K562 (cell line): ENCODE results near the gene LEO1. TPM values are rescaled to one million over a fixed set of nuclear protein-coding genes. Genes with fewer than 3 reads are reported as not detected.

ENCODE experiments used
- ETV6 ChIP-seq, 3 experiments: fragments of 150-350 bp in 1 of 3; sonication (generic) in 1 of 3; formaldehyde crosslinking in 1 of 3; IDR thresholded peaks; 2 replicates each; pipeline versions ENCODE4 v1.6.1 to v1.8.0; 2014 to 2022; ENCODE audit warnings: borderline replicate concordance in 2 of 3, low read depth in 2 of 3, antibody characterized with exemption in 1 of 3, low read length in 1 of 3, mild to moderate bottlenecking in 1 of 3, missing genetic modification reagents in 1 of 3
- ILF3 ChIP-seq: fragments of 450-650 bp; IDR thresholded peaks from 2 replicates; pipeline ENCODE4 v1.6.1; 2018; ENCODE audit warnings: antibody characterized with exemption, mild to moderate bottlenecking, moderate library complexity, borderline replicate concordance
- OTX1 ChIP-seq: fragments of 450-650 bp; formaldehyde crosslinking; IDR thresholded peaks from 2 replicates; pipeline ENCODE4 v1.4.0; 2022; ENCODE audit warnings: mild to moderate bottlenecking
- polyA plus RNA-seq, 8 experiments: library from polyadenylated mRNA; depleted of rRNA in 4 of 8; stranded (reverse) in 5 of 8; unstranded in 3 of 8; fragments of >200 nt; fragmentation: Nextera tagmentation in 2 of 8; fragmentation: Illumina TruSeq in 1 of 8; extraction: Ambion mirVana in 2 of 8; extraction: Trizol in 1 of 8; gene quantifications; 2 replicates each; pipeline versions ENCODE4 v1.2.1 to v1.2.3, GENCODE V29; 2011 to 2014; ENCODE audit warnings: inconsistent platforms in 1 of 8, missing spikeins in 1 of 8
- total RNA-seq, 7 experiments: library from RNA; depleted of rRNA in 6 of 7; stranded (reverse); fragments of >200 nt in 6 of 7; fragmentation: Illumina TruSeq in 2 of 7; extraction: Trizol in 2 of 7; gene quantifications; 2 replicates each; pipeline versions ENCODE4 v1.2.1 to v1.2.3, GENCODE V29; 2011 to 2021; ENCODE audit warnings: low replicate concordance in 1 of 7
- TF ChIP-seq, protein P1 (sequence below): sonication (generic); formaldehyde crosslinking; IDR thresholded peaks from 2 replicates; pipeline ENCODE4 v1.8.1; 2023; ENCODE audit warnings: missing genetic modification reagents, mild to moderate bottlenecking, borderline replicate concordance
- TF ChIP-seq, protein P2 (sequence below): IDR thresholded peaks from 2 replicates; pipeline ENCODE4 v1.6.1; 2011; ENCODE audit not compliant: insufficient read length; ENCODE audit errors: extremely low read depth
- TF ChIP-seq, protein P3 (sequence below): sonication (generic); formaldehyde crosslinking; IDR thresholded peaks from 2 replicates; pipeline ENCODE4 v1.8.0; 2022; ENCODE audit warnings: missing genetic modification reagents, mild to moderate bottlenecking, borderline replicate concordance

Gene LEO1
- total and polyA plus RNA-seq, 9 of the 15 experiments (the other 6 are each of a cell fraction or from before 2014, with no cell fraction given), result 8.4 to 48.3 (median 37.9) TPM

DNA sequence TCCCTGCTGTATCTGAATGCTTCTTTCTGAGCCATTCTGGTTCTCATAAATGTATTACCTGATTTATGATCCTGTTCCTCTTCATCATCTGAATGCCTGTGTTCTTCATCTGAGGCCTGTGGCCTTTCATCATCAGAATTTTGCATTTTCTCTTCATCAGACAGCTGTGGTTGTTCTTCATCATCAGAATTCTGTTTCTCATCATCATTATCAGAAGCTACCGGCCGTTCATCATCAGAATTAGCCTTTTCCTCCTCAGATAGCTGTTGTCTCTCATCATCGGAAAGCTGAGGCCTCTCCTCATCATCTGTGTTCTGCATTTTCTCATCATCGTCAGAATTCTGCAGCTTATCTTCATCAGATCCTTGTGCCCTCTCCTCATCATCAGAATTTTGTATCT lies 5.9 kb downstream of the LEO1 start (continued):
- TF ChIP-seq, protein P1, sequence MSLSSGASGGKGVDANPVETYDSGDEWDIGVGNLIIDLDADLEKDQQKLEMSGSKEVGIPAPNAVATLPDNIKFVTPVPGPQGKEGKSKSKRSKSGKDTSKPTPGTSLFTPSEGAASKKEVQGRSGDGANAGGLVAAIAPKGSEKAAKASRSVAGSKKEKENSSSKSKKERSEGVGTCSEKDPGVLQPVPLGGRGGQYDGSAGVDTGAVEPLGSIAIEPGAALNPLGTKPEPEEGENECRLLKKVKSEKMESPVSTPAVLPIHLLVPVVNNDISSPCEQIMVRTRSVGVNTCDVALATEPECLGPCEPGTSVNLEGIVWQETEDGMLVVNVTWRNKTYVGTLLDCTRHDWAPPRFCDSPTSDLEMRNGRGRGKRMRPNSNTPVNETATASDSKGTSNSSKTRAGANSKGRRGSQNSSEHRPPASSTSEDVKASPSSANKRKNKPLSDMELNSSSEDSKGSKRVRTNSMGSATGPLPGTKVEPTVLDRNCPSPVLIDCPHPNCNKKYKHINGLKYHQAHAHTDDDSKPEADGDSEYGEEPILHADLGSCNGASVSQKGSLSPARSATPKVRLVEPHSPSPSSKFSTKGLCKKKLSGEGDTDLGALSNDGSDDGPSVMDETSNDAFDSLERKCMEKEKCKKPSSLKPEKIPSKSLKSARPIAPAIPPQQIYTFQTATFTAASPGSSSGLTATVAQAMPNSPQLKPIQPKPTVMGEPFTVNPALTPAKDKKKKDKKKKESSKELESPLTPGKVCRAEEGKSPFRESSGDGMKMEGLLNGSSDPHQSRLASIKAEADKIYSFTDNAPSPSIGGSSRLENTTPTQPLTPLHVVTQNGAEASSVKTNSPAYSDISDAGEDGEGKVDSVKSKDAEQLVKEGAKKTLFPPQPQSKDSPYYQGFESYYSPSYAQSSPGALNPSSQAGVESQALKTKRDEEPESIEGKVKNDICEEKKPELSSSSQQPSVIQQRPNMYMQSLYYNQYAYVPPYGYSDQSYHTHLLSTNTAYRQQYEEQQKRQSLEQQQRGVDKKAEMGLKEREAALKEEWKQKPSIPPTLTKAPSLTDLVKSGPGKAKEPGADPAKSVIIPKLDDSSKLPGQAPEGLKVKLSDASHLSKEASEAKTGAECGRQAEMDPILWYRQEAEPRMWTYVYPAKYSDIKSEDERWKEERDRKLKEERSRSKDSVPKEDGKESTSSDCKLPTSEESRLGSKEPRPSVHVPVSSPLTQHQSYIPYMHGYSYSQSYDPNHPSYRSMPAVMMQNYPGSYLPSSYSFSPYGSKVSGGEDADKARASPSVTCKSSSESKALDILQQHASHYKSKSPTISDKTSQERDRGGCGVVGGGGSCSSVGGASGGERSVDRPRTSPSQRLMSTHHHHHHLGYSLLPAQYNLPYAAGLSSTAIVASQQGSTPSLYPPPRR (CRISPR knock-in tag), result no peak
- TF ChIP-seq, protein P2, sequence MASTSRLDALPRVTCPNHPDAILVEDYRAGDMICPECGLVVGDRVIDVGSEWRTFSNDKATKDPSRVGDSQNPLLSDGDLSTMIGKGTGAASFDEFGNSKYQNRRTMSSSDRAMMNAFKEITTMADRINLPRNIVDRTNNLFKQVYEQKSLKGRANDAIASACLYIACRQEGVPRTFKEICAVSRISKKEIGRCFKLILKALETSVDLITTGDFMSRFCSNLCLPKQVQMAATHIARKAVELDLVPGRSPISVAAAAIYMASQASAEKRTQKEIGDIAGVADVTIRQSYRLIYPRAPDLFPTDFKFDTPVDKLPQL, result no peak
- TF ChIP-seq OTX1, result no peak
- TF ChIP-seq, protein P3, sequence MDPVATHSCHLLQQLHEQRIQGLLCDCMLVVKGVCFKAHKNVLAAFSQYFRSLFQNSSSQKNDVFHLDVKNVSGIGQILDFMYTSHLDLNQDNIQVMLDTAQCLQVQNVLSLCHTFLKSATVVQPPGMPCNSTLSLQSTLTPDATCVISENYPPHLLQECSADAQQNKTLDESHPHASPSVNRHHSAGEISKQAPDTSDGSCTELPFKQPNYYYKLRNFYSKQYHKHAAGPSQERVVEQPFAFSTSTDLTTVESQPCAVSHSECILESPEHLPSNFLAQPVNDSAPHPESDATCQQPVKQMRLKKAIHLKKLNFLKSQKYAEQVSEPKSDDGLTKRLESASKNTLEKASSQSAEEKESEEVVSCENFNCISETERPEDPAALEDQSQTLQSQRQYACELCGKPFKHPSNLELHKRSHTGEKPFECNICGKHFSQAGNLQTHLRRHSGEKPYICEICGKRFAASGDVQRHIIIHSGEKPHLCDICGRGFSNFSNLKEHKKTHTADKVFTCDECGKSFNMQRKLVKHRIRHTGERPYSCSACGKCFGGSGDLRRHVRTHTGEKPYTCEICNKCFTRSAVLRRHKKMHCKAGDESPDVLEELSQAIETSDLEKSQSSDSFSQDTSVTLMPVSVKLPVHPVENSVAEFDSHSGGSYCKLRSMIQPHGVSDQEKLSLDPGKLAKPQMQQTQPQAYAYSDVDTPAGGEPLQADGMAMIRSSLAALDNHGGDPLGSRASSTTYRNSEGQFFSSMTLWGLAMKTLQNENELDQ (CRISPR knock-in tag), result no peak
- no peak for TF ChIP-seq ETV6 (IDR thresholded peaks at IDR 0.05; ENCODE audit: borderline replicate concordance in 1 of 2, low read depth in 2 of 2, low read length in 1 of 2)
- TF ChIP-seq ETV6 (CRISPR knock-in tag; IDR thresholded peaks at IDR 0.05; ENCODE audit: borderline replicate concordance), result no peak
- no peak for TF ChIP-seq ILF3
